NCI-H146 treated with DMSO at 0.1 percent for 48 hours (cell line): ENCODE results near the gene SND1.

Experiments used
- DNase-seq: peaks from one replicate; lab custom pipeline; 2025; ENCODE audit not compliant: unreplicated experiment; lab: John Stamatoyannopoulos, UW

The SND1 gene

GRCh38 chr7:128078309-128078708 lies 426.3 kb downstream of the SND1 start:
- no peak for DNase-seq

GRCh38 chr7:128080169-128080568 lies 428.2 kb downstream of the SND1 start:
- no peak for DNase-seq

GRCh38 chr7:128081351-128081750 lies 429.4 kb downstream of the SND1 start:
- DNase-seq, result no peak

GRCh38 chr7:128081808-128082207 lies 429.8 kb downstream of the SND1 start:
- no peak for DNase-seq

GRCh38 chr7:128082431-128082830 lies 430.4 kb downstream of the SND1 start:
- DNase-seq, result no peak

- peak; percentile 89 for DNase-seq
Observed at GRCh38 chr7:128084896-128085608, 433.1 kb downstream of the SND1 start.

- no peak for DNase-seq
Observed at GRCh38 chr7:128090492-128090891, 438.5 kb downstream of the SND1 start.

GRCh38 chr7:128091106-128091505 lies 439.1 kb downstream of the SND1 start:
- no peak for DNase-seq

GRCh38 chr7:128092221-128092620 lies 440.2 kb downstream of the SND1 start:
- no peak for DNase-seq

GRCh38 chr7:128093614-128094570 lies 441.9 kb downstream of the SND1 start:
- no peak for DNase-seq

- DNase-seq, result no peak
Observed at GRCh38 chr7:128094686-128095085, 442.7 kb downstream of the SND1 start.

- no peak for DNase-seq
Observed at GRCh38 chr7:128097211-128097731, 445.3 kb downstream of the SND1 start.

- DNase-seq, result no peak
Observed at GRCh38 chr7:128098629-128099028, 446.6 kb downstream of the SND1 start.

- DNase-seq, result no peak
Observed at GRCh38 chr7:128099204-128099671, 447.2 kb downstream of the SND1 start.

- DNase-seq, result no peak
Observed at GRCh38 chr7:128100225-128100948, 448.4 kb downstream of the SND1 start.

- DNase-seq, result no peak
Observed at GRCh38 chr7:128100949-128101713, 449.1 kb downstream of the SND1 start.

- DNase-seq, result no peak
Observed at GRCh38 chr7:128102490-128103291, 450.7 kb downstream of the SND1 start.

GRCh38 chr7:128103498-128104107 lies 451.6 kb downstream of the SND1 start:
- no peak for DNase-seq

- no peak for DNase-seq
Observed at GRCh38 chr7:128104108-128104742, 452.2 kb downstream of the SND1 start.
